Coronary artery (tissue), 2 donors: ENCODE data around the gene BRME1.

Experiments
- DNase-seq: peaks from one replicate; pipeline ENCODE4 v3.0.0-alpha.2; 2017; ENCODE audit warnings: low spot score
- H3K27ac ChIP-seq, 2 donors: fragments of 200-600 bp; sonication (generic); one replicate each; pipeline ENCODE4 v1.5.1; 2016 to 2019
- H3K4me3 ChIP-seq: fragments of 200-600 bp; sonication (generic); 2 replicates; pipeline ENCODE4 v1.5.1; 2016; ENCODE audit warnings: mild to moderate bottlenecking, moderate library complexity
- CTCF ChIP-seq: fragments of 200-600 bp; sonication (generic); IDR thresholded peaks from one replicate; pipeline ENCODE4 v1.5.1; 2019; ENCODE audit warnings: antibody characterized with exemption

Gene BRME1

GRCh38 chr19:13875824-13876223 lies 30.1 kb downstream of the BRME1 start:
- no peak for TF ChIP-seq CTCF
- no peak overlapping the region for H3K27ac ChIP-seq
- H3K4me3 ChIP-seq: no peak overlapping the region
- DNase-seq: no peak

- H3K4me3 ChIP-seq: no peak overlapping the region
- no peak for DNase-seq
- TF ChIP-seq CTCF: no peak
- H3K27ac ChIP-seq: no peak overlapping the region
Observed at GRCh38 chr19:13873834-13874515, 31.9 kb downstream of the BRME1 start.

- Histone ChIP-seq H3K27ac (no peak overlapping the region), H3K4me3 (peak overlapping the region; percentile 65)
- no peak for TF ChIP-seq CTCF
- no peak for DNase-seq
Observed at GRCh38 chr19:13872695-13873389, 33.1 kb downstream of the BRME1 start.

- Histone ChIP-seq H3K4me3 (peak overlapping the region; percentile 65), H3K27ac (no peak overlapping the region)
- DNase-seq: no peak
- TF ChIP-seq CTCF: no peak
Observed at GRCh38 chr19:13872339-13872694, 33.6 kb downstream of the BRME1 start.

- Histone ChIP-seq H3K27ac (no peak overlapping the region), H3K4me3 (no peak overlapping the region)
- no peak for TF ChIP-seq CTCF
- no peak for DNase-seq
Observed at GRCh38 chr19:13870873-13871272, 35.0 kb downstream of the BRME1 start.

GRCh38 chr19:13869281-13869680 lies 36.6 kb downstream of the BRME1 start:
- no peak for DNase-seq
- Histone ChIP-seq H3K27ac (no peak overlapping the region), H3K4me3 (no peak overlapping the region)
- TF ChIP-seq CTCF: no peak

- DNase-seq: no peak
- Histone ChIP-seq H3K4me3 (no peak overlapping the region), H3K27ac (no peak overlapping the region)
- TF ChIP-seq CTCF: no peak
Observed at GRCh38 chr19:13868663-13869062, 37.3 kb downstream of the BRME1 start.
